Vagina (tissue), 2 donors: ENCODE data around the gene NUB1. TPM values are rescaled to one million over a fixed set of nuclear protein-coding genes. Genes with fewer than 3 reads are reported as not detected.

ENCODE experiments used
- DNase-seq, 2 donors: peaks; one replicate each; pipeline ENCODE4 v3.0.0-alpha.2; 2017; ENCODE audit errors: extremely low spot score in 2 of 2
- H3K27ac ChIP-seq: fragments of 200-600 bp; sonication (generic); one replicate; pipeline ENCODE4 v1.5.1; 2019
- H3K27me3 ChIP-seq: fragments of 200-600 bp; sonication (generic); one replicate; pipeline ENCODE4 v1.5.1; 2019
- H3K36me3 ChIP-seq, 2 donors: fragments of 200-600 bp; sonication (generic); one replicate each; pipeline ENCODE4 v1.5.1; 2017 to 2019
- H3K4me1 ChIP-seq: fragments of 200-600 bp; sonication (generic); one replicate; pipeline ENCODE4 v1.5.1; 2019
- H3K4me3 ChIP-seq, 2 donors: fragments of 200-600 bp; sonication (generic); 1 replicate in 1 of 2; 2 replicates in 1 of 2; pipeline ENCODE4 v1.5.1; 2016 to 2019
- H3K9me3 ChIP-seq: fragments of 200-600 bp; sonication (generic); one replicate; pipeline ENCODE4 v1.5.1; 2019
- CTCF ChIP-seq, 3 experiments: fragments of 450-650 bp in 2 of 3; fragments of 200-600 bp in 1 of 3; sonication (generic) in 1 of 3; IDR thresholded peaks; one replicate each; pipeline ENCODE4 v1.5.1; 2017 to 2019; ENCODE audit warnings: antibody characterized with exemption in 3 of 3, mild to moderate bottlenecking in 2 of 3, moderate library complexity in 2 of 3
- POLR2A ChIP-seq, 2 donors: fragments of 450-650 bp; IDR thresholded peaks; one replicate each; pipeline ENCODE4 v1.6.1; 2017; ENCODE audit warnings: antibody characterized with exemption in 2 of 2, mild to moderate bottlenecking in 2 of 2, moderate library complexity in 2 of 2
- POLR2AphosphoS5 ChIP-seq, 2 donors: sonication (generic); formaldehyde crosslinking; IDR thresholded peaks; one replicate each; pipeline ENCODE4 v1.9.0; 2017; ENCODE audit warnings: antibody characterized with exemption in 2 of 2, mild to moderate bottlenecking in 2 of 2, low read depth in 1 of 2; ENCODE audit not compliant: insufficient read depth in 1 of 2
- intact Hi-C: fragments of 100-400 bp; cut with DNase I; formaldehyde crosslinking; loops from one replicate; pipeline ENCODE4 v1.15.1; 2023
- total RNA-seq: library from RNA; depleted of rRNA; stranded (reverse); fragments of >200 nt; gene quantifications from one replicate; pipeline ENCODE4 v1.2.3, GENCODE V29; 2016

NUB1 gene
- total RNA-seq, 1 donor from 2014 or later = 46.2 TPM

GRCh38 chr7:151394076-151395035, 52.7 kb downstream of the NUB1 start:
- DNase-seq = no peak
- Histone ChIP-seq H3K27me3 (no peaks in the 10 kb centered on the region), H3K4me1 (no peaks in the 10 kb centered on the region), H3K27ac (no peak overlapping the region), H3K9me3 (no peaks in the 10 kb centered on the region), H3K4me3 (no peak overlapping the region), H3K36me3 (no peaks in the 10 kb centered on the region)
- intact Hi-C loops = no loop called here
- TF ChIP-seq POLR2AphosphoS5 (IDR thresholded peaks at IDR 0.05; ENCODE audit: insufficient read depth in 1 of 2, low read depth in 1 of 2) = no peak

- TF ChIP-seq POLR2A (IDR thresholded peaks at IDR 0.05) = no peak
- TF ChIP-seq CTCF (IDR thresholded peaks at IDR 0.05) = no peak
- no peak for TF ChIP-seq POLR2AphosphoS5 (IDR thresholded peaks at IDR 0.05; ENCODE audit: insufficient read depth in 1 of 2, low read depth in 1 of 2)
- no peak overlapping the region for H3K27ac ChIP-seq
- H3K27me3 ChIP-seq = no peaks in the 10 kb centered on the region
- no peaks in the 10 kb centered on the region for H3K36me3 ChIP-seq
- H3K4me3 ChIP-seq = no peak overlapping the region
- no peaks in the 10 kb centered on the region for H3K4me1 ChIP-seq
- intact Hi-C loops = no loop called here
- DNase-seq = no peak
- H3K9me3 ChIP-seq = no peaks in the 10 kb centered on the region
Observed at GRCh38 chr7:151395036-151395367, 53.4 kb downstream of the NUB1 start.

GRCh38 chr7:151396328-151396970, 54.8 kb downstream of the NUB1 start:
- intact Hi-C loops = no loop called here

GRCh38 chr7:151397026-151397425, 55.4 kb downstream of the NUB1 start:
- no peaks in the 10 kb centered on the region for H3K27me3 ChIP-seq
- H3K4me1 ChIP-seq = no peaks in the 10 kb centered on the region
- H3K36me3 ChIP-seq = no peaks in the 10 kb centered on the region
- DNase-seq = no peak
- TF ChIP-seq POLR2AphosphoS5 (IDR thresholded peaks at IDR 0.05; ENCODE audit: insufficient read depth in 1 of 2, low read depth in 1 of 2) = no peak
- no peak for TF ChIP-seq POLR2A (IDR thresholded peaks at IDR 0.05)
- TF ChIP-seq CTCF (IDR thresholded peaks at IDR 0.05) = no peak
- H3K9me3 ChIP-seq = no peaks in the 10 kb centered on the region
- H3K4me3 ChIP-seq = no peak overlapping the region
- intact Hi-C loops = no loop called here
- no peak overlapping the region for H3K27ac ChIP-seq

More at GRCh38 chr7:151396328-151396970, 54.8 kb downstream of the NUB1 start:
- H3K9me3 ChIP-seq = no peaks in the 10 kb centered on the region
- no peaks in the 10 kb centered on the region for H3K4me1 ChIP-seq
- no peak overlapping the region for H3K4me3 ChIP-seq
- TF ChIP-seq CTCF (IDR thresholded peaks at IDR 0.05) (no peak), POLR2A (IDR thresholded peaks at IDR 0.05) (no peak), POLR2AphosphoS5 (IDR thresholded peaks at IDR 0.05; ENCODE audit: insufficient read depth in 1 of 2, low read depth in 1 of 2) (no peak)
- H3K27me3 ChIP-seq = no peaks in the 10 kb centered on the region
- no peak for DNase-seq
- no peaks in the 10 kb centered on the region for H3K36me3 ChIP-seq
- H3K27ac ChIP-seq = no peak overlapping the region

GRCh38 chr7:151398446-151399304, 57.1 kb downstream of the NUB1 start:
- no peaks in the 10 kb centered on the region for H3K36me3 ChIP-seq
- intact Hi-C loops = no loop called here
- H3K4me3 ChIP-seq = no peak overlapping the region
- no peak overlapping the region for H3K27ac ChIP-seq
- no peak for TF ChIP-seq CTCF (IDR thresholded peaks at IDR 0.05)
- no peak for TF ChIP-seq POLR2AphosphoS5 (IDR thresholded peaks at IDR 0.05; ENCODE audit: insufficient read depth in 1 of 2, low read depth in 1 of 2)
- no peak for TF ChIP-seq POLR2A (IDR thresholded peaks at IDR 0.05)
- H3K9me3 ChIP-seq = no peaks in the 10 kb centered on the region
- H3K27me3 ChIP-seq = no peaks in the 10 kb centered on the region
- H3K4me1 ChIP-seq = peaks cover 6% of the 10 kb centered on the region
- no peak for DNase-seq
